Endothelial cell of umbilical vein (primary cell): ENCODE measurements around the gene ATP10B.

ENCODE experiments used
- EZH2 ChIP-seq: IDR thresholded peaks from 2 replicates; pipeline ENCODE4 v1.6.1; 2012; ENCODE audit warnings: borderline replicate concordance, low read depth, mild to moderate bottlenecking, moderate library complexity, low read length, inconsistent platforms; ENCODE audit not compliant: severe bottlenecking
- FOS ChIP-seq: IDR thresholded peaks from 2 replicates; pipeline ENCODE4 v1.6.1; 2011; ENCODE audit warnings: mild to moderate bottlenecking, low read length, moderate library complexity, borderline replicate concordance; ENCODE audit not compliant: insufficient read depth
- GATA2 ChIP-seq: IDR thresholded peaks from 2 replicates; pipeline ENCODE4 v1.7.0; 2011; ENCODE audit warnings: low read depth, mild to moderate bottlenecking, moderate library complexity, mixed read lengths, low read length; ENCODE audit not compliant: insufficient read length, insufficient read depth
- JUN ChIP-seq: IDR thresholded peaks from 2 replicates; pipeline ENCODE4 v1.6.1; 2011; ENCODE audit warnings: borderline replicate concordance, low read depth; ENCODE audit not compliant: insufficient read length, insufficient read depth
- MYC ChIP-seq: IDR thresholded peaks from one replicate; pipeline ENCODE4 v1.6.1; 2011; ENCODE audit warnings: mild to moderate bottlenecking, low read depth, low read length
- POLR2A ChIP-seq: IDR thresholded peaks from 2 replicates; pipeline ENCODE4 v1.6.1; 2012; ENCODE audit warnings: low read depth, mild to moderate bottlenecking, control low read depth, low read length
- POLR2AphosphoS5 ChIP-seq: IDR thresholded peaks from 2 replicates; pipeline ENCODE4 v1.6.1; 2012; ENCODE audit warnings: low read depth, mild to moderate bottlenecking, control low read depth, low read length, moderate library complexity; ENCODE audit not compliant: insufficient read depth
- TF ChIP-seq, protein P1 (sequence below), 2 donors: IDR thresholded peaks; 1 replicate in 1 of 2; 2 replicates in 1 of 2; pipeline ENCODE4 v1.5.1; 2011; ENCODE audit warnings: low read length in 2 of 2, mild to moderate bottlenecking in 2 of 2, moderate library complexity in 2 of 2, control low read depth in 1 of 2, inconsistent platforms in 1 of 2, low read depth in 1 of 2; ENCODE audit not compliant: insufficient read depth in 1 of 2; ENCODE audit errors: extremely low read depth in 1 of 2
- TF ChIP-seq, protein P2 (sequence below): IDR thresholded peaks from 2 replicates; pipeline ENCODE4 v1.6.1; 2011; ENCODE audit not compliant: insufficient read depth, insufficient read length

DNA sequence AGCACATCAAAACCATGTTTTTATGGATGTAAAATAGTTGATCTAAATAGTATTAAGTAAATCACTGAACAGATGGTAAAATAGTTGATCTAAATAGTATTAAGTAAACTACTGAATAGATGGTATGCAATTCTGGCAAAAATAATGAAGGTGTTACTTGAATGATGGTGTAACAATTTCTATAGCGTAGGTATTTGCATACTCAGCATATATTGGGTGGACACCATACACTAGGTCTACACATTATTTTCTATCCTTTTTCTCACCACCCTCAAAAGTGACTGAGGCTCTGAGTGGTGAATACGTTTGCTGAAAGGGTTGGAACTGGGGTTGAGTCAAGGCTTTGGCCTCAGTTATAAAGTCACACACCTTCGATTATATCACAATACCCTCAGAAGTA is 81.3 kb downstream of the ATP10B start:
- TF ChIP-seq POLR2AphosphoS5: no peak
- TF ChIP-seq POLR2A: no peak
- no peak for TF ChIP-seq JUN
- TF ChIP-seq, protein P1, sequence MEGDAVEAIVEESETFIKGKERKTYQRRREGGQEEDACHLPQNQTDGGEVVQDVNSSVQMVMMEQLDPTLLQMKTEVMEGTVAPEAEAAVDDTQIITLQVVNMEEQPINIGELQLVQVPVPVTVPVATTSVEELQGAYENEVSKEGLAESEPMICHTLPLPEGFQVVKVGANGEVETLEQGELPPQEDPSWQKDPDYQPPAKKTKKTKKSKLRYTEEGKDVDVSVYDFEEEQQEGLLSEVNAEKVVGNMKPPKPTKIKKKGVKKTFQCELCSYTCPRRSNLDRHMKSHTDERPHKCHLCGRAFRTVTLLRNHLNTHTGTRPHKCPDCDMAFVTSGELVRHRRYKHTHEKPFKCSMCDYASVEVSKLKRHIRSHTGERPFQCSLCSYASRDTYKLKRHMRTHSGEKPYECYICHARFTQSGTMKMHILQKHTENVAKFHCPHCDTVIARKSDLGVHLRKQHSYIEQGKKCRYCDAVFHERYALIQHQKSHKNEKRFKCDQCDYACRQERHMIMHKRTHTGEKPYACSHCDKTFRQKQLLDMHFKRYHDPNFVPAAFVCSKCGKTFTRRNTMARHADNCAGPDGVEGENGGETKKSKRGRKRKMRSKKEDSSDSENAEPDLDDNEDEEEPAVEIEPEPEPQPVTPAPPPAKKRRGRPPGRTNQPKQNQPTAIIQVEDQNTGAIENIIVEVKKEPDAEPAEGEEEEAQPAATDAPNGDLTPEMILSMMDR (IDR thresholded peaks at IDR 0.05; ENCODE audit: extremely low read depth in 1 of 2, insufficient read depth in 1 of 2, low read depth in 1 of 2, low read length in 2 of 2): no peak
- TF ChIP-seq, protein P2, sequence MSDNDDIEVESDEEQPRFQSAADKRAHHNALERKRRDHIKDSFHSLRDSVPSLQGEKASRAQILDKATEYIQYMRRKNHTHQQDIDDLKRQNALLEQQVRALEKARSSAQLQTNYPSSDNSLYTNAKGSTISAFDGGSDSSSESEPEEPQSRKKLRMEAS: no peak
- TF ChIP-seq MYC: no peak
- TF ChIP-seq EZH2: no peak
- no peak for TF ChIP-seq FOS
- TF ChIP-seq GATA2: no peak
